Astrocyte of the hippocampus (primary cell): Measurements from ENCODE around the gene FAM210A.

Experiments used
- DNase-seq: peaks from one replicate; pipeline ENCODE4 v3.0.0; 2011; ENCODE audit warnings: low read depth, low spot score

FAM210A gene

DNA sequence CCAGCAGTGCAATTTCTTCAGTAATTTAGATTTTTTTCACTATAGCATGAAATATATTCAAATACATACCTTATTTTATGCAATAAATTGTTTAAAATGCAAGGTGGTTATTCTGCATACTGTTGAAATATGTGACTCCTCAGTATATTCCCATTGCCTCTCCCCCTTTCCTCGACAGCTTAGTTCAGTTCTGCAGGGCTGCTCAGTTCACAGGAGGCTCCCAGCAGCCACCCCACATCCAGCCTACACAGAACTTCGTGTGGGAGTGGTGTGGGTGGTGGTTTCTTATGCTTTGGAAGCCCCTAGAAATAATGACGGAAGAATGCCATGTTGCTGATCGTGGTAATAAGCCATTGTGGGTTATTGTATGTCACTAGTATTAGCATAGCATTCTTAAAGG lies 79.7 kb downstream of the FAM210A start:
- DNase-seq, result no peak

DNA sequence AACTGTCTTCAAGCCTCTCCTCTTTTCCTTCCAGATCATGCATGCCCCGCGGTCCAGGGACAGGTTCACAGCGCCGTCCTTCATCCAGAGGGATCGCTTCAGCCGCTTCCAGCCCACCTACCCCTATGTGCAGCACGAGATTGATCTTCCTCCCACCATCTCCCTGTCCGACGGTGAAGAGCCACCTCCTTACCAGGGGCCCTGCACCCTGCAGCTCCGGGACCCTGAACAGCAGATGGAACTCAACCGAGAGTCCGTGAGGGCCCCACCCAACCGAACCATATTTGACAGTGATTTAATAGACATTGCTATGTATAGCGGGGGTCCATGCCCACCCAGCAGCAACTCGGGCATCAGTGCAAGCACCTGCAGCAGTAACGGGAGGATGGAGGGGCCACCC lies 81.3 kb downstream of the FAM210A start:
- no peak for DNase-seq

DNA sequence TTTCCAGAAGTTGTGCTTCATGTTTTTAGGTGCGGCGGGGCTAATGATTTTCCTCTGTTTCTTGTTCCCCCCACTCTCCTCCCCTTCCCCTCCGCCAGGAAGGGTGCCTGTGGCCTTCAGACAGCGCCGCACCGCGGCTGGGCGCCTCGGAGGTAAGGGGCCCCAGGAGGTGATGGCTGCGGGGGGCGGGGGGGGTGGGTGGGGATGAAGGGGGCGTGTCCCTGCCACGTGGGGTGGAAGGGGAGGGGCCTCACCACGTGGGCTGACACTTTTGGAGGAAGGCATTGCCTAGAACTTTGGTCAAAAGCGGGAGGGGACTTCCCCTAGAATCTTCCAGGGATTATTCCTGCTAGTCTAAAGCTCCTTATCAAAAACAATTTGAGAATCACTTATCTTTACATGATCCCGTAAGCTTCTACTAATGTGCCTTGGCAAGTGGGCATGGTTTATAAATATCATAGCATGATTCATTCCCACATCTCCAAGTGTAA lies 83.1 kb downstream of the FAM210A start:
- DNase-seq, result no peak

DNA sequence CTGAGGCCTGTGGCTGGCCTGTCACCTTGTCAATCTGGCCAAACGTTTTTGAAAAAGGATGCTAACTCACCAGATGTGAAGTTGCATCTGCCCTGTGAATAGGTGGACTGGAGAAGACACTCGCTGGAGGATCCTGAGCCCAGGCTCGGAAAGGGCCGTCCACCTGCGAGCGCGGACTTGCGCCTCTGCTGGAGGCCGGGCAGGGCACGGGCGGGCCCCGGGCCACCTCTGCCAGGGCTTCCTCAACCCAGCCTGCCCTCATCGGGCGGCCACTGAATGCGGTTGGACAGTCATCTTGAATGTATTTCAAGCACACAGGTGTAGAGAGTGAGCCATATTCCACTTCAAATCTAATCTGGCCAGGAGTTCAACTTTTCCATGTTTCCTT lies 83.9 kb downstream of the FAM210A start:
- DNase-seq, result no peak

DNA sequence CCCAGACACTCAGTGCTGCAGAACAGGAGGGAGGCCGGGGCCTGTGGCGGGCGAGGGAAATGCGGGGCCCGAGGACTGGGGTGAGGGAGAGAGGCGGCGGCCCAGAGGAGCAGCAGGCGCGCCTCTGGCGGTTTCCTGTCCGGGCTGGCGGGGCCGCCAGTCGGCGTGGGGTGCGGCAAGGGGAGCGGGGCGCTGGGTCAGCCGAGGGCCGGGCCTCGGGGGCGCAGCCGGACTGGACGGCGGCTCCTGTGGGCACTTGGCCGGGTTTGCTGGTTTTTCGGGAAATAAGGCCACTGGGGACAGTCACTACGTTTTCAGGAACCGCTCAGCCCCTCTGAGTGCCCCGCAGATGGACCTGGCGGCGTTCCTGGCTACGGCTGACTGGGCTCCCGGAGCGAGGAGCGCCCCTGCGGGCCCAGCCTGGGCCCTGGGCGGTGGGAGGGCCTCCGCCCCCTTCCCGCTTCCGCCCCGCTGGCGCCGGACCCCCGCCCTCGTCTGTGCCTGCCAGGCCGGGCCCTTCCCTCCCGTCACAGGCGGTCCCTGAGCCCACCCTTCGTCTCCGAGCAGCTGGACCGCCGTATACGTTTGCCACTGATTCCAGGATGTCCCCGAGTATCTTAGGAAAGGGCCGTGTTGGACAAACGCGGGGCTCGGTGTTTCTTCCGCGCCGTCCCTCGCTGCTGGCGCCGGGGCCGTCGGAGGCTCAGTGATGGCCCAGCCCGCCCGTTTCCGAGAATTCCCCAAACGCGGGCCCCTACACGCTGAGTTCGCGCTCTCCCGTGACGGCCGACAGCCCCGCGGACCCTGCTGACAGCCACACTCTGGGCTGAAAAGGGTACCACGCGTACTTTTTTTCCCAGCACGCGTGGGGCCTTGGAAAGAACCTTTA lies 84.6 kb downstream of the FAM210A start:
- DNase-seq, result peak; percentile 33

DNA sequence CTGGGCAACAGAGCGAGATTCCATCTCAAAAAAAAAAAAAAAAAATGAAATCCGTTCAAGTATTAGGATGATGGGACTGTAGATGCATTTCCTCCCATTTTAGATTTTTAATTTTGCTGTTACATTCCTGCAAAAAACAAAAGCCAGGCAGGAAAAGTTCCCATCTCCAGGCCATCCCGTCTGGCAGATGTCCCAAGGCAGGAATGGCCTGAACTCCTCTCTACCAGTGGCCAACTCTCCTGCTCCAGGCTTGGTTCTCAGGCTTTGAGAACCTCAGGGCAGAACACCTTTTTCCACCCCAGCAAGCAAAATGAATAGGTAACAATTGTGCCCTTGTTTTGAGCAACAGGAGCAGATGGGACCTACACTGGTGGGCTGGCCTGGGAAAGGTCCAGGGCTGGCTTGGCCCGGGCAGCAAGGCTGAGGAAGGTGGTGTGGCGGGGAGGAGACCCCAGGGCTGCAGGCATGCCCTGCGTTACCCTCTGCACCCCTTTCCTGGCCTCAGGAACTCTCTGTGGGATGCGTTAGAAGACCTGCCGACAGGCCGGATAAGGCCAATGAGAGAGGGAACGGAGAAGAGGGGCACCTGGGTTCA lies 86.0 kb downstream of the FAM210A start:
- no peak for DNase-seq

DNA sequence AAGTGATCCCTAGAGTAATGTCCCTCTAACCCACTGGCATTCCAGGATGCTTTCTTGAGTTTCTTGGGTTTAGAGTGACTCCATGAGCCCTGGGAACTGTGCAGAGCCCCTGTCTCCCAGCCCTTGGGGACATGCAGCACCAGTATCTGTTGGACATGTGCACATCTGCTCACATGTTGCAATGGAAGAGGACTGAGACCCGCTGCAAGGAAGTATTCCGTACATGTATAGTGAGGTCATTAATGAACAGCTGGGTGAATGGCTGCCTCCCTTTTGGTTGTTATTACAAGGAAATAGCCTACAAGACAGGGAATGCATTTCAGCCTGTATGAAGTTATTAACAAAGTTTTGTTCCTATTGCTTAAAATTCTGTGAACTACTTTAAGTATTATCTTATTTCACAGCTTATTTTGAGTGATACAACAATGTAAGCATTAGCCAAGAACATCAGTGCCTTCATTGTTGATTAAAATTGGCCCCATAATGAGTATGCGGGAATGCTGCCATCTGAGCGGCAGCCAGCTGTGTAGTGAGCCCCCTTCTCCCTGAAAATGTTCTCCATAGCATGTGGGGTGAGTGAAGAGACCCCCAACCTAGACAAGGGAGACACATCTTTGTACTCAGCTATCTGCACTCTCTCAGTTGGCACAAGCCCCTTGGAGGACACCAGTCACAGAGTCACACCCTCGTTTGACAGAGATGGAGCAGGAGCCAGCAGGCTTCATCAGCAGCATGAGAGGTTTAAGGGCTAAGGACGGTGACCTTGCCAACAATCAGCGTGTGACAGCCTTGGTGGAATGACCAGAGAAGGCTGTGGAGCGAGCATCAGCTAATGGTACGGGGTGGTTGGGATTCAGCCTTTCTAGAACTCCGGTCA lies 87.4 kb downstream of the FAM210A start:
- DNase-seq, result no peak

DNA sequence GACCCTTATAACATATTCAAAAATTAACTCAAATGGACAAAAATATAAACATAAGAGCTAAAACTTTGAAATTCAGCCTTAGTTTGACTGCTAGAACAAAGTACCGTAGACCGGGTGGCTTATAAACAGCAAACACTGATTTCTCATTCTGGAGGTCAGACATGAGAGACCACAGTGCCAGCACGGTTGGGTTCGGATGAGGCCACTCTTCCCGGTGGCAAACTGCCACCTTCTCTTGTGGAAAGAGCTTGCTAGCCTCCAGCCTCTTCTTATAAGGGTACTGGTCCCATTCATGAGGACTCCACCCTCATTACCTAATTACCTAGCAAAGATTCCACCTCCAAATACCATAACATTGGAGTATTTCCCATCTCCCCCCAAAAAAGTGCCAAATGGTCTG lies 91.3 kb downstream of the FAM210A start:
- no peak for DNase-seq

DNA sequence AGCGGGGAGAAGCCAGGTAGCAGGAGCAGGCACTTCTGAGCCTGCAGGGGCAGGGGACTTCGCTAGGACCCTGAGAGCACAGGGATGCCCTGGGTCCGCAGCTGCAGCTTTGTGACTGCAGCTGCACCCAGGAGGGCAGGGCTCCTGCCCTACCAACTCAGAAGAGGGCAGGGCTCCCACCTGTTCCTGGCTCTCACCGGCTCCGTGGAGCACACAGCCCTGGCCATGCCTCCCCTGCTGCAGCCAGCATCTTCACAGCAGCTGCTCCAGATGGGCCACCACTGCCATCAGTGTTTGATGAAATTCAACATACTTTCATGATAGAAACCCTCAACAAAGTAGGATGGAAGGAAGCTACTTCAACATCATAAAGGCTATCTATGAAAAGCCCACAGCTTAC lies 92.7 kb downstream of the FAM210A start:
- no peak for DNase-seq

DNA sequence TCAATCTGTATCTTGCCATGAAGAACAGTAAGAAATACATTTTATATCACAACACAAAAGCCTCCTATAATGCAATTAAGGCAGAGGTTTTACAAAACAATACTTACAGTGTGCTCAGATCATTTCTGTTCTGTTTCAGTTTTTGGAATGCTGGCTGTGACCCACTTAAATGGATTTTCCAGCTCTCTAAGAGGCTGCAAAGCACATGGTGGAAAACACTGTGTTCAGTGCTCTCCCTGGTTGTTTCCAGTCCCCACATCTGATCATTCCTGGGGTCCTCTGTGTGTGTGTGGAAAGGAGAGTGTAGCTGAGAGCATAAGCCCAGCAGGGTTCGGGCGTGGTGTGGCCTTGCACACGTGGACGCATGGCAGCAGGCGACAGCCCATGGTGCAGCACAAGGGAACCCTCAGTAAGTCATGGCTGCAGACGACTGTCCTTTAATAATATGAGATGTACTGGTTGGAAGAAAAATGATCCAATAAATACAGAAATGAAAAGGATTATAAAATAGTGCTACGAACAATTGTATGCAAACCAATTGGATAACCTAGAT lies 95.6 kb downstream of the FAM210A start:
- no peak for DNase-seq

DNA sequence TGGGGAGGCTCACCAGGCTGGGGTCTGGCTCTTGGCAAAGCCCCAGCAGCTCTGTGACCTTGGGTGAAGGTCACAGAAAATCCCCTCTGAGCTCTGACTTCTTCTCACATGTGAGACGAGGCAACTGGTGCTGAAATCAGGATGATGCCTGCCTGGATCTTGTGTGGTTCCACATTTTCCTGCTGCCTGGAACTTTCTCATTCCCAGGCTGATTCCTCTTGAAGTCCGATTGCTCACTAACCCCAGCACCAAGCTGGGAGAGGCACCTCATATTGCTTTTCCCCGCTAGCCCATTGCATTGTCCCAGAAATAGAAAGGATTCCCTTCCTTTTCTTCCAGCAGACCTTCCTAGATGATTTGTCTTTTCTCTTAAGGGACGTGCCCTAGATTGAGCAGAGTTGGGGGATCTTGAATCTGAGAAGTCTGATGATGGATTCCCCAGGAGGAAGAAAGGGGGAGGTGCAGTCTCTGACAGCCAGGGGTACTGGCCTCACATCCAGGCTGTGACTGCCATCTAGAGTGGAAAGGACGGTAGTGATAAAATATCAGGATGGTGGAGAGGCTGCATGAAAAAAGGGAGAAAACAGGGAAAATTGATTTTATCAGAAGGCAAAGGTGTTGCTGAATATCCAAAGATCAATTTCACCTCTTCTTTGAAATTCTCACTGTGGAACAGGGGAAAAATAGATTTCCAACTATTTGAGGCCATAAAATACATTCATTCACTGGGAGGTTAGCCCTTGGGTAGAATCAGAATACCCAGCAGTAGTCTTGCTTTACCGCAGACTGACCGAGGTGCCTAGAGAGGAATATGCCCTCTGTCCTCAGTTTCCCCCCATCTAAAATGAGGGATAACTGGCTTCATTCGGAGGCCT lies 96.3 kb downstream of the FAM210A start:
- DNase-seq, result peak; percentile 83

DNA sequence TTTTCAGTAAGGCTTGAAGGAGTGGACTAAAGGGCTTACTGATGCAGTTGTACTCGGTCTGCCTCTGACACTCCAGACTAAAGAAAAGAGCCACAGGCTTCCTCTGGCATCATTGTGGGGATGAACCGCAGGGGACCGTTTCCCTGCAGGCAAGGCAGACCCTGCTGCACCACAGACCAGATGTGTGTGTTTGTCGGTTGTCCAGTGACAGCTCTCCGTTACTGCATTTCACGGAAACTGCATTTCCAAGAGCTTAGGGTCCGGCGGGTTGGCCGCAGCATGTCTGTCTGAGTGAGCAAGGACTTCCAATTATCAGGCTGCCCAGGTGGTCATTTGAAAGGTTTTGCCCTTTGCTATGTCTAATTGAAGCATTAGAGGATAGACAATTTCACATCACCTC lies 98.1 kb downstream of the FAM210A start:
- DNase-seq, result no peak

DNA sequence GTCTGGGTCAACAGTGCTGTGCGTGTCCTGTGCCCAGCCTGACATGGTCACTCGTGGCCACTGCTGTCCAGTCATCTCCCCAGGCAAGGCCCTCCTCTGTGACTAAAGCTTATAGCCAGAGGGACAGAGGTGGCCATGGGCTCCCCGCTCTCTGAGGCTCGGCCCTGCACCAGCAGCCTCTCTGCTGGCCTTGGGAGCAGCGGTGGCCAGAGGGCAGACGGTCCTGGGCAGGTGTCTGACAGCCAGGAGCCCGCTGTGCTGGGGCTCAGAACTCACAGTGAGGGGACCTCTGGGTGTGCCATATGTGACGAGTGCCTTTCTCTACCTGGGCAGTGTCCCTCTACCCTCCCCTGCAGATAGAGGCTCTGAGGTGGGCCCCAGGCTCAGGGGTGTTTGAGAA lies 98.7 kb downstream of the FAM210A start:
- no peak for DNase-seq

DNA sequence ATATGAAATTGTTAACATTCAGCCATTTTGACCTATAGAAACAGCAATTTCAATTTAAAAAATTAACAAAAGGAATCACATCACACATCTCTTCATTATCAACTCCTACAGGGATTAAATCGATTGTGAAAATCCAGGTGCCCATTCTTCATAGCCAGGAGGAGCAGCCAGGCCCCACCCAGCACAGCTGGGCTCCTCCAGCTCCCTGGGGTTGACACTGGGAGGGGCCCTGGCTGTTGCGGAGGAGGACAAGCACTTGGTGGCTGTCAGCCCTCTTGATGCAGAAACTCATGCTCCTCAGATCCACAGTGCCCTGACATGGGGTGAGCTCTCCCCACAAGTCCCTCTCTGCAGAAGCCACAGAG lies 99.8 kb downstream of the FAM210A start:
- DNase-seq, result no peak

DNA sequence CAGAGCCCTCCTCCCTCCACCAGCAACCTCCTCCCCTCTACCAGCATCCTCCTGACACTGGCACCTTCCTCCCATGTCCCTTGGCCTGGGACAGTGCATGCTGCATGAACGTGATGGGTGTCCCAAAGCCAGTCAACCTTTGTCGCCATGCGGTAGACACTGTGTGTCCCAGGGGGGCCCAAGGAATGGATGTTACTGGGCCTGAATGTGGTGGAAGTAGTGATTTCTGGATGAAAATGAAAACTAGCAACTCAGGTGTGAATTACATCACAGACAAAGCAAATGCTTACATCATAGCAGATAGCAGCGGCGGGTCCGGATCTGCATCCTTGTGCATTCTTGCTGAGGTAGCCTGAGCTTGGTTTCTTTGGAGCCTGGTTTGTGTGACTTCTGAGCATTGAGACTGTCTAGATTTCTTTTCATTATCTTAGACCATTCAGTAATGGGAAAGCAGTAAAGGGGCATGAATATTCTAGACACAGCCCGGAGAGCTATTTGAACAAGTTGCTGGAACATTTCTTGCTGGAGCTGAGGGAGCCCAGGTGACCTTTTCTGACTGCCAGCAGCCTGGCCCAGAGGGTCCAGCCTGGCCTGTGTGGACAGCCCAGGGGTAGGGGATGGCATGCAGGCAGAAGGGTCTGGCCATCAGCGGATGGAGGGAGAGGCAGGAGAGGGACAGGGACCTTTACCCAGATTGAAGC lies 100.4 kb downstream of the FAM210A start:
- no peak for DNase-seq

DNA sequence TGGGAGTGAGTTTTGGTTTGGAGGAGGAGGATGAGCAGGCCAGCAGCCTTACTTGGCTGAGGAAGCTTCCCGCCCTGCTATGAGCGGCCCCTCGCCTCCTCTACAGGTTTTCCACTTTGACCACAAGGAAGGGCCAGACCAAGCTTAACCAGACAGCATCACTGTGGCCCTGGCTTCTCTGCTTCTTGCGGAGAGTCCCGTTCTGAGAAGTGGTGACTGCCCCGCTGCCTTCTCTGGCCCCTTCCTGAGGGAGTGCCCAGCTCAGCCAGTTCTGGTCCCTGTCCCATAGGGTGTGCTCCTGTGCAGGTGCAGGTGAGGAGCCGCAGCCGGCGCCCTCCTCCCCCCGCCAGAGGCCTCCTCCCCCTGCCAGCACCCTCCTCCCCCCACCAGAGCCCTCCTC lies 101.0 kb downstream of the FAM210A start:
- DNase-seq, result no peak

DNA sequence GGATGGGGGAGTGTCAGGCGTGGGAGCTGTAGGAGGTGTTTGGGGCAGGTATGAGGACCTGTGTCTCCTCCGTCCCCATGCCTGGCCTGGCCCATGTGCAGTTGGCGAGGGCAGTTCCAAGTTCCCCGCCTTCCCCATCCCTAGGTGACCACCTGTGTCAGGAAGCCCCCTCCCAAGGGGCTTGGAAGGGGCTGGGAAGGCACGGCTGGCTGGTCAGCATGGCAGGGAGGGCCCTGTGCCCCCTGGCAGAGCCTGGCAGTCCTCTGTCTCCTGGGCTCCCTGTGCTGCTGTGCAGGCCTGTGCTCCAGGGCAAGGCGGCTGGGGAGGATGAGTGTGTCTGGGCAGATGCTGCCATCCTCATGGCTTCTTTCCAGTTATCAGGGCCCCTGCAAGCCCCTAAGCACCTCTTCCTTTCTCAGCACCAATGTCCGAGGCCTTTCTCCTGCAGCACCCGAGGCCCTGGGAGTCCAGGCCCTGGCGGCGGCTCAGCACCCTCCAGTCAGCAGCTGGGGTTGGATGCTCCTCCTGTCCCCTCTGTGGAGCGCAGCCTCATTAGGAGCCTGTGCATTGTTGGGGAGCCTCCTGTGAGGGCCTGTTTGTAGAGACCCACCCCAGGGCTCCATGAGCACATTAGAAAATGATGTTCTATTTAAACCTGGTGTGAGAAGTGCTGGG lies 101.7 kb downstream of the FAM210A start:
- no peak for DNase-seq

DNA sequence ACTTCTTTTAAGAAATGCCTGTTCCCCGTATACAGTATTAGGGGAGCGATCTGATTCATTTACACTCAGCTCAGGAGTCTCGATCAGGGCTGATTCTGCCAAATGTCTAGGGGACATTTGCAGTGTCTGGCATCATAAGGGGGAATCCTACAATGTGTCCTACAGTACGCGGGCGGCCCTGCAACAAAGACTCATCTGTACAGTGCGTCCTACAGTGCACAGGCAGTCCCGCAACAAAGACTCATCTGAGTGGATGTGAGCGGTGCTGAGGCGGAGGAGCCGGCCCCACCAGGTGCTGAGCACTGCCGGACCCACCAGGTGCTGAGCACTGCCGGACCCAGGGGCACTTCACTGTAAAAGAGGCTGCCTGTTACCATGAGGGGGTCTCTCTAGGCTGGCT lies 102.5 kb downstream of the FAM210A start:
- DNase-seq, result no peak

DNA sequence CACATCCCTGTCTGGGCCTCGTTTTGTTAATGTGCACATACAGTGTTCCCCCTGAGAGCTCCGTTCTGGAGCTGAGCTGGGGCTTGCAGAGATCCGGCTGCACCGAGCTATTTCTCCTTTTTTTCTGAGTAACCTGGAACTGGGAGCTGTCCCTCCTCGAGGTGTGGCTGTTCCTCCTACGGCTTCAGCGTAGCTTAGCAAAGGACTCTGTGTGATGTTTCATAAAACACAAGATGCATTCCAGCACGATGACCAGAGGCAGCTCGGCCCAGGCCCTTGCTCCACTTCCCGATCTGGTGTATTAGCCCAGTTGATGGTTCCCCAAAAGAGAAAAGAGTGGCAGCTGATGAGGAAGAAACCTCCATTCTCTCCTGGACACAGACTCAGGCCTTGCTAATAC lies 103.0 kb downstream of the FAM210A start:
- no peak for DNase-seq

DNA sequence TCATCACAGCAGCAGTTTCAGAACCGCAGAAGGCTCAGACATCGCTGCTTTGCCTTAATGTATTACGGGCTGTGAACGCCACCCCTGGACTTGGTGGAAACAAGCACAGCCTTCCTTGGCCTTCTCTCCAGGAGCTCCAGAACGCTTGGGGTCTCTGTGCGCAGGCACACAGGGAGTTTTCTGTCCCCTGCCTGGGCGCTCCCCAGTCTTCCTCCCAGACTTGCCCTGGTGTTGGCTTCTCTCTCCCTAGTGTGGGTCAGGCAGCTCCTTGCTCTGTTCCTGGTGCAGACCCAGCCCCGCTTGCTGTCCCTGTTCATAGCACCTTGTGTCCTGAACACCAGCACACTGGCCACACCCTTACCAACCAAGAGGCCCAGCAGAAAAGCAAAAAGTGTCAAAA lies 103.6 kb downstream of the FAM210A start:
- DNase-seq, result no peak
